Suppressor macrophage treated with lipopolysaccharide for 1 hour (primary cell): Measurements from ENCODE around the gene PCSK6.
"Not testable (repeated sequence)": the region's sequence is repeated elsewhere in the genome, so short reads cannot be mapped to it uniquely, and the experiment has no call there.

Experiments
- DNase-seq, 3 donors: peaks; one replicate each; pipeline ENCODE4 v3.0.0-alpha.2; 2020 to 2022

PCSK6 gene

DNA sequence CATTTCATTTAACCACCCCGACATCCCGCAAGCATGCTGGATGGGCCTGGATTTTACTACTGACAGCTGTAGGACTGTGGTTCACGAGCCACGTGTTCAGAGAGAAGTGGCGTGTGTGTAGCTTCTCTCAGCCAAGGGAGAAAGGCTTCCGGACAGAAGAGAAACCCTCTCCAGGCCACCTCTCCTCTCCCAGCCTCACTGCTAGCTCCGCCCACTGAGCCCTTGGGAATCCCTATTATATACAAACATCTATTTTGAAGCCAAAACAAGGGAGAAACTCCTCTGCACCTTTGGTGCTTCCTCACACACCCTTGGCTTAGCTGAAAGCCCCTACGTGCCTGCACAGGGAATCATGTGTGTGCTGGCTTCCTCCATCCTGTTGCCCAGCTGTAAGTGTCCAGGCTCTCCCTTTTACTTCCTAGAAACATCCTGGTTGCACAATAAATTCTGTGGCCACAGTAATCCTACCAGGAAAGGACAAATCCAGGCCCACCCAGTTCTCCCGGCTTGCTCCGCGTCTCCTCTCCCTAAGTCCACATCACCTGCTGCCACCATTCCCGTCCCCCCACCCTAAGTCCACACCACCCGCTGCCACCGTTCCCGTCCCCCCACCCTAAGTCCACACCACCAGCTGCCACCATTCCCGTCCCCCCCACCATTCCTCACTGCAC is 30.5 kb downstream of the PCSK6 start:
- DNase-seq = peak in 1 of 3 donors; percentile 39

DNA sequence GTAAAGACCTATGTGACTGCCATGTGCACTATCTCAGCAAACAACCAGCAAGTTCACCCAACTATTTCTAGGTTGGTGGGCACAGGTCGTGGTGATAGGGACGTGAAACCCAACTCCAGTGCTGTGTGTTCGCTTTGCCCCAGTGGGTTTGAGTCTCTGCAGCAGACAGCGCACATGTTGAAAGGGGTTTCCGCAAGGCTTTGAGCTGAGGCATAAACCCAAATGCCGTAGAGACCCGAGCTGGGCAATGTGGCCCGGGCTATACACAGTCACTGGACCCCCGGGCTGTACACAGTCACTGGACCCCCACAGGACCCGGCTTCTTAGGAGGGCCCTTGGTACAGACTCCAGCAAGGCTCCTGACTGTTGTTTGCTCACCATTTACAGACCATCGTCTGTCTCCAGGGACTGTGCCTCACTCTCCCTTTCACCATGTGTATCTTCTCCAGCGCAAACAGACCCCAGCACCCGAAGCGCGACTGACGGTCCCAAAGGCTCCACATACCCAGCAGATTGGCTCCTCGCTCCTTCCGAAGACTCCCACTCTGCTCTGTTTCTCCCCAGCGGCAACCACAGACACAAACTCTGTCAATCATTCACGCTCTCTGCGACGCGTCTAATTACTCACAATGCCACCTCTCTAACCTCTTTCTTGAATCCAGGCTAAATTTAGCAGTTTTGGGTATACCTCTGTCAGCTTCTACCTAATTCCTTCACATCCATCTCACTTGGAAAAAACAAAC is 31.2 kb downstream of the PCSK6 start:
- DNase-seq = no peak

DNA sequence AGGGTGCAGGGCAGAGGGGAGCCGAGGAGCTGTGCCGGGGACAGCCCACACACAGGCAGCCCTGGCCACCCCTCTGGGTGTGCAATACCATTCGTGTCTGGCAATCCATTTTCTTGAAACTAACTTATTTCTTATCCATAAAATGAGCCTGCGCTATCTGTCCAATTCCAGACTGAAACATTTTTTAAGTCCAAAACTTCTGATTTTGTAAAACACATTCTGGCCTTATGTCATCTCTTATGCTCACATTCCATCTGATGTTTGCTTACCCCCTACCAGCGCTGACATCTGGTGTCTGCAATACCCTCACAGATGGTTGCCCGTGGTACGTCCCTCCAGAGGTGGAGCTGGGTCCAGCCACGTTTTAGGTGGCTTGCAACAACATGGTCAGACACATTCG is 31.8 kb downstream of the PCSK6 start:
- DNase-seq = no peak

DNA sequence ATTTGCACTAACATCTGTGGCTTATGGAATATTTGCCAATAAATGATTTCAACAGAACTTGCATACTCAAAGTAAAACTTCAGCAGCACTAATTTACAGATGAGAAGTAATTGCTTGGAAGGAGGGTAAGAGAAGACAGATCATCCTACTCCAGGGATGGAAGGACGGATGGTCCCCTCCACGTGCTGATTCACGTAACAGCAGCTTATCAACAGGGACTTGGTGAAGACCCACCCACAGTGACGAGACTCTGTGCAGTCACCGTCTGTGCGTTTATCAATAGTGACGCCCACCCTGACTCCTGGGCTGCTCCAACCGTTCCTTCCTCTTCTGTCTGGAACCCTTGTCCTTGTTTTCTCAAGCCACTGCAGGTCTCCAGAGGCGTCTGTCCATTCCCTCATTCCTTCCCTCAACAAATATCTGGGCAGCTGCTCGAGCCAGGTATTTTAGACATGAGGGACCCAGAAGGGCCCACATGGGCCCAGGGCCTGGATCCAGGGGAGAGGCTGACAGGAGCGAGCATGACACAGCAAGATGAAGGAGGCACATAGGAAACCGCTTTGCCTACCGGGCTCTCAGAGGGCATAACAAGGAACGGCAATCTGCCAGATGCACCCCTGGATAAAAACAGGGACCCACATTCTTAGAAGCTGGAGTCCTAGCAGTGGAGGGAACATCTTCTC is 33.3 kb downstream of the PCSK6 start:
- peak; percentile 18 to 49 (median 30) for DNase-seq

DNA sequence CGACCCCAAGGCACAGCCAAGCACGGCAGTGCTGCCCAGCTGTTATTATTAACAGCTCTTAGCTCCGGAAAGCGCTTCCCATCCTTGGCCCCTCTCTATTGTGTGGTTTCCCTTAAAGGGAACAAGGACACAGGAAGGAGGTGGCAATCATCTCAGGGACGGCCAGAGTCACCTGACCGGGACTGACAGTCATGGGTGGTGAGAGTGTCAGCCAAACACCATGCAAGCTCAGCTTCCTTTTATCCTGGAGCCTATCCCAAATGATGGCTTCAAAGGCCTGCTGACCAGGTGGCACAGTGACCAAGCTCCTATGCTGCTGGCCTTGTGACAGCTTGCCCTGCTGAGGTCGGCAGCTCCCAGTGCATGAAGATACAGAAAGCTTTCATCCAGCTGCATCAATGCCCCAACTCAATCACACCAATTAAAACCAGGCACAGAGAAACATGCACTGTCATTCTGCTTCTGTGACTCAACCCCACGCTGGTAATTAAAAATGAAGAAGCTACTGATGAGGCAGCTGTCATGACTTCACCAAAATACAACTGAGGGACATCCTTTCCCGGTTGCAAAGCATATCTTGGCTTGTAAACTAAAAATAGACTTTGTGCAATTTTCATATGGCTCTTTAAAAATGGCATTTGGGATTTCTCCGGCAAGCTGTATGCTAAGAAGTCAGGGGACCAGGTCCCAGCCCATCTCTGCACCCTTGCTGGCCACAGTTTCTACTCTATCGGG is 34.0 kb downstream of the PCSK6 start:
- peak; percentile 82 to 89 (median 85) for DNase-seq

DNA sequence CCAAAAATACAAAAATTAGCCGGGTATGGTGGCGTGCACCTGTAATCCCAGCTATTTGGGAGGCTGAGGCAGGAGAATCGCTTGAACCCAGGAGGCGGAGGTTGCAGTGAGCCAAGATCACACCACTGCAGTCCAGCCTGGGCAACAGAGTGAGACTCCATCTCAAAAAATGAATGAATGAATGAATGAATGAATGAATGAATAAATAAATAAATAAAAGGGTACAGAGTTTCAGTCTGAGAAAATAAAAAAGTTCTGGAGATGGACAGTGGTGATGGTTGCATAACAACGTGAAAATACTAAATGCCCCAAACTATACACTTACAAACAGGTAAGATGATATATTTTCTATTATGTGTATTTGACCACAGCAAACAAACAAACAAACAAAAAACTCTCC is 34.7 kb downstream of the PCSK6 start:
- not testable (repeated sequence) for DNase-seq

DNA sequence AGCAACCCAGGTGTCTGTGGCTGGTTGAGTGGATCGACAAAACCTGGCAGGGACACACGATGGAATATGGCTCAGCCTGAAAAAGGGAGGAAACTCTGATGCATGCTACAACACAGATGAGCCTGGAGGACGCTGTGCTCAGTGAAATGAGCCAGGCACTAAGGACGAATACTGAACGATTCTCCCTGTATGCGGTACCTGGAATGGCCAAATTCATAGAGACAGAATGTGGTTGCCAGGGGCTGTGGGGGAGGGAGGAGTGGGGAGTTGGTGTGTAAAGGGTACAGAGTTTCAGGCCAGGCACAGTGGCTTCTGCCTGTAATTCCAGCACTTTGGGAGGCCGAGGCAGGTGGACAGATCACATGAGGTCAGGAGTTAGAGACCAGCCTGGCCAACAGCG is 35.1 kb downstream of the PCSK6 start:
- DNase-seq = no peak

DNA sequence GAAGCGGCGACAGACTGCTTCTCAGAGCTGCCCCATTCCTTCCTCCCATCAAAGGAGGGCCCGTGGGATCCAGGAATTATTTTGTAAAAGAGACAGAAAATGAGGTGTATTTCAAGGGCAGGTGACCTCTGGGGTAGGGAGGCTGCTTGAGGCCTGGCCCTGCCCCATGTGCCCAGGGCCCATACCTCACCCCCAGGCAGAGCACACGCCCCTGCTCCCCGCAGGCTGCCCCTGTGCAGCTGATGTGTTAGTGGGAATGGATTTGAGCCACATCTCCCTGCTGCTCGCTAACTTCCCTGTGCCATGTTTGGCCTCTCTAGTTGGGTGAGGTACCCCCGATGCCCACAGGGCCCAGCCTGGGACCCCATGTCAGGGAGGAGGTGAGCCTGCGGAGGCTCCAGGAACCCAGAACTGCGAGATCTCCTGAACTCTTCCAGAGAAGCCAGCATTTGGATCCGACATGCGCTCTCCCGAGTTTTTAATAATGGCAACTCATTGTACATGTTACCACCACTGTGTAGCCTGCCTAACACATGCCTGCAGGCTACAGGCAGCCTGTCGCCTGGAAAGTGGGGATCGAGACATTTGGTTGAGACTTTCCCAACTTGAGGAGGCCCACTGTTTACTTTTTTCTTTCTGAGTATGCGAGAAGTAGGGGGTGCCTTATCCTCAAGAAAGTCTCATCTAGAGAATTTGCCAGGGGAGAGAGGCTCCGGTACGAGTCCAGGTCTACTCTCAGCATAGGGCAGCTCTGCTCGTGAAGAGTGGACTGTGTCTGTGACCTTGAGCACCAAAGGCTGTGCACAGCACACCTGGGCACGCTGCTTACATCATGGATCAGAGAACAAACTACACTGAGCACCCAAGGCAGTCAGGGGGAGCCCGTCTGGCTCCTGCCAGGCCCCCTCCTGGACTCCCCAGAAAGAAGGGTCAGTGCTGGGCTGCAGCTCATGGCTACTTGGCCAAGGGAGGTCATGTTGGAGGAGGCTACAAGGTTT is 36.1 kb downstream of the PCSK6 start:
- no peak for DNase-seq

DNA sequence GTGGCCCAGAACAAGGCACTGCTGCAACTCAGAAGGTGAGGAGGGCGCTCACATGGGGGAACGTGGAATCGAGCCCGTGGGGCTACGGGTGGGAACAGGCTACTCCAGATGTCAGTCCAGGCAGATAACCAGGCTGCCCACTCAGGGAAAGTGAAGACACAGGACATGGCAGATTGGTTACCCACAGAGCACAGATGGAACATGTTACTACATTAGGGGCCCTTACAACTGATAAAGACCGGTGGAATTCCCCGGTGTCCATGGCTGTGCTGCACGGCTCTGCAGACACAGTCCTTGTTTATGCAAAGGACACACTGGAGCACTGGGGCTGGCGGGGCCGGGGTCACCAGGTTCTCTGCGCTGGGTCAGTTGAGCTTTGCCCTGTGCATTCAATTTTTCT is 36.9 kb downstream of the PCSK6 start:
- DNase-seq = no peak

DNA sequence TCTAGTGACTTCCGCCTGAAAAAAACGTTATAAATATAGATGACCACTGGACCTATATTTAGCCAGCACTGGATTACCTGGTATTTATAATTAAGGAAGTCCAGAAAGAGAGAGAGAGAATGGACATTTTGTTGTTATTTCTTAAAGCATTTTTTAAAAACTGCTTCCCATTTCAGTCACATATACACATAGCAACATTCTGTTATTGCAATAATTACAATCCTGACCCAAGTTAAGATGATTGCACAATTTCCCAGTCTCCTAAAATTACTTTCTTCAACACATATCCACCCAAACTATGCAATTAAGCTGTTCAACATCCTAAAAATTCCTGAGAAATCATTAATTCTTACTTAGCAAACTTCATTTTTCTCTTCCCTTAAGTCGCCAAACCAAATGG is 37.7 kb downstream of the PCSK6 start:
- DNase-seq = peak in 2 of 3 donors; percentile 40 to 42

DNA sequence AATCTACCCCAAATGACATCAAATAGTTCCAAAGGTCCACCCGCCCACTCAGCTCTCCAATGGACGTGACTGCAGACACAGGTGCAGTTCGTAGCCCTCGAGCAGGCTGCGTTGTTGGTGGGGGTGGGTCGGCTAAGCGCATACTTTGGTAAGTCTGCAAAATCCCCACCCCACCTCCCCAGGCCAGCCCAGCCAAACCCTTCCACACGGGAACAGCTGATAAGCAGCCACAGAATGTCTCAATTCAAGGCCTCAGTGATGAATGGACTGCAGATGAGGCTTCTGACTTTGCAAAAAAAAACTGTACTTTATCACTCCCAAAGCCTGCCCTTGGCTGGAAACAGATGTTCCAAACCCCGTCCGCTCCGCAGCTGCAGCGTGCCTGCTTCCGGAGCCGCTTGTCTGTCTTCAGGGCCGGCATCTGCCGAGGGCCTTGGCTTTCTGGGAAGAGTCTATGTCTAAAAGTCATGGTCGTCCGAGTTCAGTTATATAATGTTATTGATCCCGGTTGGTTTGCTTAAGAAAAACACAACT is 38.2 kb downstream of the PCSK6 start:
- DNase-seq = peak; percentile 20 to 49 (median 26)

DNA sequence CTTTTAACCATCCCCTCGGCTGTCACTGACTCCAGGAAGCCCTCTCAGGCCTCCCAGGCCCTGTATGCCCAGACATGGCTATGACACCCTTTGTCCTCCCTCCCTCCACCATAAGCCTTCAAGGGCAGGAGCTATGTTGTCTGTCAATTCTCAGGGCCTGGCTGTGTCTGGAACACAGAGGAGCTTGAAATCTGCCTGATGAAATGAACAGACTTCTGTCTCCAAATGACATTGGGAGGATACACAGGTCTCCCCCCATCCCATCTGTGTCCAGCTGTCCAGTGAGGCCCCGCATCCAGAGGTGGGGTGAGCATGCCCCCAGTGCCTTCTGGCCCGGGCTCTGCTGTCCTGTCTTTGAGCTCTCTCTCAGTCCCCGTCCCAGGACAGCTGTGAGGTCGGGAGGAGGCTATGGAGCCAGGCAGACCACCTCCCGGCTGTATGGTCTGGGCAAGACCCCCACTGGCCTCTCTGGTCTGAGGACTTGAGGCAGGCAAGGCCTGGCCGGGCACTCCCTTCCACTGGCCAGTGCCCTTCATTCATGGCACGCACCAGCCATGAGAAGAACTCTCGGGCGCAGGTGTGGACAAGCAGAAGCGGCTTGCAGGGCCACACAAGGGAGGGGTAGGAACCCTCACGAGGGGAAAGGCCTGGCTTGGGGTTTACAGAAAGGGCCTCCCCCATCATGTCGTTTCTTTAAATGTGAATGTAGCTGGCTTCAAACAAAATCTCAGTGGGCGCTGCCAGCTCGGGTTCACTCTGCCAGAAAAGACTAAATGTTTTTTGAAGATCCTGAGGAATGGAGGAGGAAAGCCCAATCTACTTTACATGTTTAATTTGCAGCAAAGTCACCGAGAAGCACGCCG is 38.9 kb downstream of the PCSK6 start:
- DNase-seq = no peak

DNA sequence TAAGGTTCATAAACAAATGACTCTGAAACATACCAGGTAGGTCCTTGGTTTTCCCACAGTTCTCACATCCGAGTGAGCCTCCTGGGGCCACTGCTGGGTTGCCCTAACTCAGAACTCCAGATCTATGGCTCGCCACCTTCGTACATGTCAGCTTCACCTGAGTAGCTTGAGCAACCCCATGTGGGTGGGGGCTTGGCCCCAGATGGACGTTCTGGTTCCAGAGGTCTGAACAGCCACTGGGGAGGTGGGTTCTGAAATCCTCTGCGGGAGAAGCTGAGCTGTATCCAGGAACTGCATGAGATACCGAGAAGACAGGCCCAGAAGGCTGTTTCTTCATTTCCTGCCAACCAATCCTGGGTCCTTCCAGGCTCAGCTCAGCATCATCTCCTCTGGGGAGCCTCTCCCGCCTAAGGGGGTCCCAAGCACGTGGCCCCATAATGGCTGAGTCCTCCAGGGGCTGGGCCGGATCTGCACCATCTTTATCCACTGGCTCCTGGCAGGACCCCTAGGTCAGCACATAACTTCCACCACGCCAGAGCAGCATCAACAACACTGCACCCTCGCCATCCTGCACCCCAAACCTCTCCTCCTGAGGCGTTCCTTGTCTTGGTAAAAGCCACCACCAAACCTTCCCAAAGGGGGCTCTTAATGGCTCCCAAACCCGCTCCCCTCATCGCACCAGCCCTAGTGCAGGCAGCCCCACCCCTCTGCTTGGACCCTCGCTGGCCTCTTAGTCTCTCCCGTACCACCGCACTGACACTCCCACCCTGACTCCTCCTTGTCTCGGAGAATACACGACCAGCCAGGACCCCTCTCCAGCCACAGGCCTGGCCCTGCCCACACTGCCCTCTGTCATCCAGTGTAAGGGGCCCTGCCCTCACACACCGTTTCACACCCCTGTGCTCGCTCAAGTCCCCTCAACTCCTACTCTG is 39.8 kb downstream of the PCSK6 start:
- DNase-seq = no peak

DNA sequence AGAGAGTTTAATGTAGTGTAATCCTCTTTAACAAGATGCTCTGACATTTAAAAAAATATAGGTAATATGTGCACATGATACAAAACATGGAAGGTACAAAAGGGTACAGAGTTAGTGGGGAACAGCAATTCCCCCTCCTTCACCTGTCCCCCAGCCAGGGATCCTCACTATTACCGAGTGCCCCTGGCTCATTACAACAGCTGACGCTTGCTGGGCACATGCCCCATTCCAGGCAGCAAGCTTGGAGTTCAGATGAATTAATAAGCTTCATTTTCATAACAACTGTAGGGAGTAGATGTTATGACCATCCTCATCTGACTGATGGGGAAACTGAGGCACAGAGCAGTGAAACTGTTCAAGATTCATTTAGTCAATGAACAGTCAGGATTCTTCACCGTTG is 41.2 kb downstream of the PCSK6 start:
- no peak for DNase-seq

DNA sequence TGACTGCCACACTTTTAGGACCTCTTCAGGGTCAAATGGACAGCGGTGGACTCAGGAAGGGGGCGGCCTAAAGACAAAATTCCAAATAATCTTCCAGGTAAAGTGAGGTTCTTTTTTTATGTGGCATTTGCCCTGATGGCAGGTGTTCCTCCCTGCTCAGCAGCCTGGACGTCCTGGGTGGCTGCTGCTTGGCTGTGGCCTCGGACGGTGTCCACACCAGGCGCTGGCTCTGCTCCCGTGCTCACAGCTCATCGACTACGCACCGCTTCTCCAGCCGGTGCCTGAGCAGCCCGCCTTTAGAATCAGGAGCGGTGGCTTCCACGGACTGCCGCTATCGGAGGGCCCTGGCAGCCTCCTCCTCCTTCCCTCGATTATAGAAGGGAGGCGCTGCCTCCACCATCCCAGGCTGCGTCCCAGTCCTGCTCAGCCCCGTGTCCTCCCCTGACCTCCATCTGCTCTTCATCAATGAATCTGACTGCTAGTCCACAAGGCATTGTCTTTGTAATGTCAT is 41.9 kb downstream of the PCSK6 start:
- DNase-seq = no peak

DNA sequence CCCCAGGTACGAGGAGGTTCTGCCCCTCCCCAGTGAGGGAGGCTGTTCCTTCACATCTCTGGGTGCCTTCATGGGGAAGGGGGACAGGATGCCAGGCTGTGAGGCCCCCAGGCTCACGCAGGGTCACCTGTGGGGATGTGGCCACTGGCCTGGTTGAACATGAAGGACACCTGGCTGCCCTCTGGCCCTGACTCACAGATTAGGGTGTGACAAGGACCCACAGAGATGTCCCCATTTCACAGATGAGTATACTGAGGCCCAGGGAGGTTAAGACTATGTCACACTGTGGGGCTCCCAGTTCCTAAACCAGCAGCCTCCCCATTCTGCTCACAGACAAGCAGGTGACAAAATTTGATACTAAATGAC is 42.4 kb downstream of the PCSK6 start:
- no peak for DNase-seq

DNA sequence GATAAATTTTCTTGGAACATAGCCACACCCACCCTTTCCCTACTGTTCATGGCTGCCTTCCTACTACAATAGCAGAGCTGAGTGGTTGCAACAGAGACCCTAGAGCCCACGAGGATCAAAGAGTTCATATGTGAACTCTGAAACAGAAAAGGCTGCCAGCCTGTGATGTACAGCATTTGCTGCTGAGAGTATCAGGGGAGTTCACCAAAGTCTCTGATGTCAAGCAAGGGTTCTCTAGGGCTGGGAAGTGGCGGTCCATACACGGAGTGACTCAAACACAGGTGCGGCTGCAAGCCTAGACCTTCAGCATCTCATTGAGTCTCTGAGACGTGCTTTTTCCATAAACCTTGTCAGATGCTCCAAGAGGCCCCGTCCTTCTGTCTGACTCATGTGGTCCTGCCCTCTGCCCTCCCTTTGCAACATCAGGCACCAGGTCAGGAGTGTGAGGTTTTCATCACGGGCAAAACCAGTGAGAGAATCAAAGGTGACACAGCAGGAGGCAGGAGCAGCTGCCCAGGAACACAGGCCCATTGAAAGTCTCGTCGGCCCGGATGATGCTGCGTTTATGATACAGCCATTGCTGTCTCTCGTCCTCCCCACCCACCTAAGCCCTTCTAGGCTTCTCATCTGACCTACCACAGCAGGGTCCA is 42.9 kb downstream of the PCSK6 start:
- DNase-seq = peak; percentile 24 to 39 (median 28)

DNA sequence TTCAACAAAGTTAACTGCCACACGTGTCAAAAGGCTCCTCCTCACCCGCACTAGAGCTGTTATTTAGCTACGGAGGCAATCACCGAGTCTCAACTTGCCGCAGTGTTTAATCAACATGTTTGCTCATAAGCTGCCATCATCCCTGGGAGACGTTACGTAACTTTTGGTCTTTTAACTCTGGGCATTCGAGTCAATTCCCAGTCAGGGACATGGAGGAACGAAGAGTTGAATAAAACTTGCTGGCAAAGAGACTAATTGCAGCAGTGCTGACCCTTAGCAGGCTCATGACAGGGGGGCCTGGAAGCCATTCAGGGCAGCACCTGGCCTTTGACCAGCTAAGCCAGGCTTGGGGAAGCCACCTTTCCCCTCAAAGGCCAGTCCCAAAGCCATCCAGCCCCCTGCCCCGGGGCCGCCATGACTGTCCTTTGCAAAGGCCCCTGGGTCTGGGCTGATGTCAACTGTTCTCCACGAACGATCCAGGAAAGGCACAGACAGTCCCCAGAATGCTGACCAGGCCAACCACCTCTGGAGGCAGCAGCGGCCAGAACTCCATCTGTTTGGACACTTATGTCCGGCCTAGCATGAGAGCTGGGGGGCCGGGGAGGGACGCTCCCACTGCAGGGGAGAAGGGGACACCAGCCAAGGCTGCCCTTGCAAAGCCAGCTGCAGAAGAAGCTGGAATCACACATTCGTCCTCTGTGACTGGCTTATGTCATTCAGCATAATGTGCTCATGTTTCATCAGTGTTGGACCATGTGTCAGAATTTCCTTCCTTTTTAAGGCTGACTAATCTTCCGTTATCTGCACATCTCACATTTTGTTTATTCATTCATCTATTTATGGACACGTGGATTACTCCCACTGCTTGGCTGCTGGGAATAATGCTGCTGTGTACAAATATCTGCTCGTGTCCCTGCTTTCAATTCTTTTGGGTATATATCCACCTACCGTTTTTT is 43.7 kb downstream of the PCSK6 start:
- DNase-seq = peak; percentile 77 to 94 (median 89)
